CD8-positive, alpha-beta memory T cell (primary cell): ENCODE measurements around the gene SOCS3. TPM values are rescaled to one million over a fixed set of nuclear protein-coding genes. Genes with fewer than 3 reads are reported as not detected.

Experiments used
- CTCF ChIA-PET: fragments of 350-600 bp; sonication (Branson Sonifier 250); formaldehyde crosslinking; loops from one replicate; lab custom pipeline; 2021; ENCODE audit warnings: antibody characterized with exemption; lab: Charles Lee
- POLR2A ChIA-PET: fragments of 350-600 bp; sonication (Branson Sonifier 250); formaldehyde crosslinking; loops from one replicate; lab custom pipeline; 2021; ENCODE audit warnings: antibody characterized with exemption; lab: Charles Lee
- DNase-seq, 5 donors: peaks; one replicate each; pipeline versions ENCODE4 v3.0.0 to v3.0.0-alpha.2; 2020 to 2022; ENCODE audit warnings: mixed read lengths in 1 of 5
- H3K27ac ChIP-seq: one replicate; pipeline ENCODE4 v1.7.0; 2013; ENCODE audit warnings: low read depth, mild to moderate bottlenecking, low read length, moderate library complexity
- H3K27me3 ChIP-seq: 2 replicates; pipeline ENCODE4 v1.7.0; 2013; ENCODE audit warnings: low read length, mild to moderate bottlenecking; ENCODE audit not compliant: insufficient read depth, poor library complexity, severe bottlenecking
- H3K36me3 ChIP-seq: 2 replicates; pipeline ENCODE4 v1.7.0; 2013; ENCODE audit warnings: mild to moderate bottlenecking, low read length, moderate library complexity; ENCODE audit not compliant: insufficient read depth
- H3K4me1 ChIP-seq: 2 replicates; pipeline ENCODE4 v1.7.0; 2013; ENCODE audit warnings: mild to moderate bottlenecking, low read length, moderate library complexity; ENCODE audit not compliant: insufficient read depth
- H3K4me3 ChIP-seq: 2 replicates; pipeline ENCODE4 v1.7.0; 2013; ENCODE audit warnings: mild to moderate bottlenecking, low read length
- H3K9me3 ChIP-seq: 2 replicates; pipeline ENCODE4 v1.7.0; 2013; ENCODE audit warnings: mild to moderate bottlenecking, low read length
- H3K27ac Mint-ChIP-seq, 8 donors: one replicate each; pipeline ENCODE4 v1.8.0; 2020 to 2021; ENCODE audit warnings: mixed read lengths in 8 of 8, mild to moderate bottlenecking in 6 of 8, inconsistent platforms in 3 of 8, moderate library complexity in 3 of 8
- H3K27me3 Mint-ChIP-seq, 2 donors: one replicate each; pipeline ENCODE4 v1.8.0; 2020 to 2021; ENCODE audit warnings: mixed read lengths in 2 of 2, mild to moderate bottlenecking in 1 of 2, moderate library complexity in 1 of 2
- H3K36me3 Mint-ChIP-seq, 3 donors: one replicate each; pipeline ENCODE4 v1.8.0; 2020 to 2021; ENCODE audit warnings: mixed read lengths in 3 of 3, inconsistent platforms in 1 of 3, mild to moderate bottlenecking in 1 of 3
- H3K4me1 Mint-ChIP-seq, 3 donors: one replicate each; pipeline ENCODE4 v1.8.0; 2020 to 2021; ENCODE audit warnings: mixed read lengths in 3 of 3, inconsistent platforms in 1 of 3, mild to moderate bottlenecking in 1 of 3
- H3K4me3 Mint-ChIP-seq, 7 donors: one replicate each; pipeline ENCODE4 v1.8.0; 2020 to 2021; ENCODE audit warnings: mixed read lengths in 7 of 7, mild to moderate bottlenecking in 6 of 7, moderate library complexity in 4 of 7, inconsistent platforms in 2 of 7
- H3K9me3 Mint-ChIP-seq, 5 donors: one replicate each; pipeline ENCODE4 v1.8.0; 2020 to 2022; ENCODE audit warnings: mixed read lengths in 5 of 5, mild to moderate bottlenecking in 3 of 5, moderate library complexity in 2 of 5, inconsistent platforms in 1 of 5
- polyA plus RNA-seq: library from polyadenylated mRNA; unstranded; fragments of 300-500 nt; fragmentation: Illumina TruSeq; gene quantifications from one replicate; pipeline ENCODE4 v1.2.3, GENCODE V29; 2021
- total RNA-seq, 2 experiments: library from RNA; stranded (reverse); gene quantifications; one replicate each; pipeline ENCODE4 v1.2.3, GENCODE V29; 2021

SOCS3 gene
- total and polyA plus RNA-seq, 3 experiments from 2014 or later, result 26.9 to 38.9 (median 27.4) TPM

GRCh38 chr17:78396441-78397337 is 36.8 kb upstream of the SOCS3 start:
- no peak overlapping the region for H3K27ac ChIP-seq
- peaks cover 65% of the 10 kb centered on the region for H3K36me3 ChIP-seq
- Mint-ChIP-seq H3K4me1 (peaks cover 17 to 39% (median 22%) of the 10 kb centered on the region in 3 donors), H3K27me3 (no peaks in the 10 kb centered on the region), H3K4me3 (no peak overlapping the region), H3K9me3 (no peaks in the 10 kb centered on the region), H3K27ac (peak overlapping the region in 1 of 8 donors; percentile 17), H3K36me3 (peaks cover 6 to 89% (median 19%) of the 10 kb centered on the region in 3 donors)
- ChIA-PET CTCF (interaction anchor here (0.8 kb wide), 1 partner anchor 25 kb away, joined by 3 read pairs; no protein-coding TSS in a partner anchor), POLR2A (interaction anchor here (0.9 kb wide), 1 partner anchor 145 kb away, joined by 3 read pairs; no protein-coding TSS in a partner anchor)
- DNase-seq, result no peak
- no peak overlapping the region for H3K4me3 ChIP-seq
- no peaks in the 10 kb centered on the region for H3K4me1 ChIP-seq
- H3K27me3 ChIP-seq, result no peaks in the 10 kb centered on the region
- H3K9me3 ChIP-seq, result no peaks in the 10 kb centered on the region

- Mint-ChIP-seq H3K4me1 (peaks cover 24 to 48% (median 26%) of the 10 kb centered on the region in 3 donors), H3K36me3 (peaks cover 6 to 81% (median 14%) of the 10 kb centered on the region in 3 donors), H3K27ac (peak overlapping the region in 3 of 8 donors; percentile 27 to 81 (median 51)), H3K27me3 (no peaks in the 10 kb centered on the region), H3K4me3 (no peak overlapping the region), H3K9me3 (no peaks in the 10 kb centered on the region)
- no peak overlapping the region for H3K4me3 ChIP-seq
- no peak for DNase-seq
- H3K9me3 ChIP-seq, result no peaks in the 10 kb centered on the region
- H3K27me3 ChIP-seq, result no peaks in the 10 kb centered on the region
- peaks cover 49% of the 10 kb centered on the region for H3K36me3 ChIP-seq
- no peaks in the 10 kb centered on the region for H3K4me1 ChIP-seq
- H3K27ac ChIP-seq, result no peak overlapping the region
- POLR2A ChIA-PET, result no interaction called here
- CTCF ChIA-PET, result no interaction called here
These were observed 35.3 kb upstream of the SOCS3 start for GRCh38 chr17:78395155-78395554.

- Mint-ChIP-seq H3K27ac (no peak overlapping the region), H3K27me3 (no peaks in the 10 kb centered on the region), H3K36me3 (peaks cover 6 to 74% (median 14%) of the 10 kb centered on the region in 3 donors), H3K4me3 (no peak overlapping the region), H3K4me1 (peaks cover 25 to 51% (median 28%) of the 10 kb centered on the region in 3 donors), H3K9me3 (no peaks in the 10 kb centered on the region)
- DNase-seq, result no peak
- POLR2A ChIA-PET, result no interaction called here
- no peaks in the 10 kb centered on the region for H3K9me3 ChIP-seq
- peaks cover 40% of the 10 kb centered on the region for H3K36me3 ChIP-seq
- CTCF ChIA-PET, result no interaction called here
- peaks cover 2% of the 10 kb centered on the region for H3K4me1 ChIP-seq
- H3K27ac ChIP-seq, result no peak overlapping the region
- no peaks in the 10 kb centered on the region for H3K27me3 ChIP-seq
- no peak overlapping the region for H3K4me3 ChIP-seq
These were observed 34.3 kb upstream of the SOCS3 start for GRCh38 chr17:78394209-78394608.

- Histone ChIP-seq H3K27ac (no peak overlapping the region), H3K4me3 (no peak overlapping the region), H3K9me3 (no peaks in the 10 kb centered on the region), H3K27me3 (no peaks in the 10 kb centered on the region), H3K36me3 (peaks cover 34% of the 10 kb centered on the region), H3K4me1 (peaks cover 8% of the 10 kb centered on the region)
- no peak overlapping the region for H3K4me3 Mint-ChIP-seq
- ChIA-PET POLR2A (no interaction called here), CTCF (interaction anchor here (0.7 to 2.6 kb wide), 2 partner anchors 12 to 33 kb away, joined by 3 to 6 read pairs; no protein-coding TSS in a partner anchor)
- peaks cover 6 to 71% (median 14%) of the 10 kb centered on the region in 3 donors for H3K36me3 Mint-ChIP-seq
- no peak overlapping the region for H3K27ac Mint-ChIP-seq
- H3K27me3 Mint-ChIP-seq, result no peaks in the 10 kb centered on the region
- H3K4me1 Mint-ChIP-seq, result peaks cover 30 to 57% (median 31%) of the 10 kb centered on the region in 3 donors
- no peak for DNase-seq
- no peaks in the 10 kb centered on the region for H3K9me3 Mint-ChIP-seq
These were observed 33.7 kb upstream of the SOCS3 start for GRCh38 chr17:78393575-78393974.

GRCh38 chr17:78392295-78392694 is 32.4 kb upstream of the SOCS3 start:
- H3K4me1 Mint-ChIP-seq, result peaks cover 39 to 64% (median 41%) of the 10 kb centered on the region in 3 donors
- no peak overlapping the region for H3K4me3 Mint-ChIP-seq
- H3K4me3 ChIP-seq, result no peak overlapping the region
- ChIA-PET POLR2A (interaction anchor here (1.1 kb wide), 1 partner anchor 27 kb away, joined by 3 read pairs; no protein-coding TSS in a partner anchor), CTCF (interaction anchor here (0.8 to 2.6 kb wide), 6 partner anchors 9 to 142 kb away, joined by 3 to 7 read pairs (median 4); partner anchors contain the start of gene PGS1)
- H3K27me3 ChIP-seq, result no peaks in the 10 kb centered on the region
- H3K36me3 ChIP-seq, result peaks cover 27% of the 10 kb centered on the region
- H3K9me3 Mint-ChIP-seq, result no peaks in the 10 kb centered on the region
- H3K27ac ChIP-seq, result no peak overlapping the region
- peaks cover 0 to 61% (median 11%) of the 10 kb centered on the region in 3 donors for H3K36me3 Mint-ChIP-seq
- no peaks in the 10 kb centered on the region for H3K27me3 Mint-ChIP-seq
- peaks cover 19% of the 10 kb centered on the region for H3K4me1 ChIP-seq
- peak overlapping the region in 1 of 8 donors; percentile 48 for H3K27ac Mint-ChIP-seq
- DNase-seq, result no peak
- H3K9me3 ChIP-seq, result no peaks in the 10 kb centered on the region

- no peak overlapping the region for H3K4me3 Mint-ChIP-seq
- H3K9me3 Mint-ChIP-seq, result no peaks in the 10 kb centered on the region
- Histone ChIP-seq H3K4me1 (peaks cover 22% of the 10 kb centered on the region), H3K4me3 (no peak overlapping the region), H3K9me3 (no peaks in the 10 kb centered on the region), H3K36me3 (peaks cover 23% of the 10 kb centered on the region), H3K27ac (no peak overlapping the region), H3K27me3 (no peaks in the 10 kb centered on the region)
- peaks cover 39 to 65% (median 43%) of the 10 kb centered on the region in 3 donors for H3K4me1 Mint-ChIP-seq
- CTCF ChIA-PET, result interaction anchor here (0.8 to 2.6 kb wide), 4 partner anchors 9 to 141 kb away, joined by 4 to 7 read pairs (median 6); no protein-coding TSS in a partner anchor
- peaks cover 0 to 57% (median 11%) of the 10 kb centered on the region in 3 donors for H3K36me3 Mint-ChIP-seq
- POLR2A ChIA-PET, result interaction anchor here (1.1 kb wide), 1 partner anchor 28 kb away, joined by 3 read pairs; no protein-coding TSS in a partner anchor
- DNase-seq, result no peak
- H3K27me3 Mint-ChIP-seq, result no peaks in the 10 kb centered on the region
- H3K27ac Mint-ChIP-seq, result peak overlapping the region in 1 of 8 donors; percentile 48
These were observed 32.0 kb upstream of the SOCS3 start for GRCh38 chr17:78391843-78392242.

- peaks cover 30% of the 10 kb centered on the region for H3K4me1 ChIP-seq
These were observed 31.2 kb upstream of the SOCS3 start for GRCh38 chr17:78391051-78391431.

More at GRCh38 chr17:78391051-78391431, 31.2 kb upstream of the SOCS3 start:
- peaks cover 0 to 52% (median 11%) of the 10 kb centered on the region in 3 donors for H3K36me3 Mint-ChIP-seq
- no peak overlapping the region for H3K27ac ChIP-seq
- no peak overlapping the region for H3K4me3 ChIP-seq
- POLR2A ChIA-PET, result interaction anchor here (1.1 kb wide), 1 partner anchor 28 kb away, joined by 3 read pairs; no protein-coding TSS in a partner anchor
- no peaks in the 10 kb centered on the region for H3K9me3 Mint-ChIP-seq
- H3K27ac Mint-ChIP-seq, result peak overlapping the region in 1 of 8 donors; percentile 17
- peaks cover 20% of the 10 kb centered on the region for H3K36me3 ChIP-seq
- no peaks in the 10 kb centered on the region for H3K27me3 ChIP-seq
- H3K4me3 Mint-ChIP-seq, result no peak overlapping the region
- DNase-seq, result no peak
- H3K27me3 Mint-ChIP-seq, result no peaks in the 10 kb centered on the region
- CTCF ChIA-PET, result interaction anchor here (1.6 to 2.6 kb wide), 3 partner anchors 30 to 140 kb away, joined by 5 to 7 read pairs (median 6); no protein-coding TSS in a partner anchor
- peaks cover 46 to 71% (median 46%) of the 10 kb centered on the region in 3 donors for H3K4me1 Mint-ChIP-seq
- H3K9me3 ChIP-seq, result no peaks in the 10 kb centered on the region
